ENCODE data around the gene RASAL1.

RASAL1 gene

GRCh38 chr12:113057565-113058485 is 77.7 kb downstream of the RASAL1 start:
- no peak for DNase-seq (ENCODE audit: low read depth in 2 of 2)

- DNase-seq (ENCODE audit: low read depth in 2 of 2): peak in 1 of 2 donors; percentile 29
Measured at GRCh38 chr12:113056631-113057488, 78.7 kb downstream of the RASAL1 start, which contains the start of gene DTX1. DTX1 (plus strand) TSS chr12:113056730; CDS start chr12:113058193, 1,463 bp downstream.

- DNase-seq (ENCODE audit: low read depth in 2 of 2): no peak
Measured at GRCh38 chr12:113056381-113056630, 79.3 kb downstream of the RASAL1 start.

- no peak for DNase-seq (ENCODE audit: low read depth in 2 of 2)
Measured at GRCh38 chr12:113055594-113056380, 79.8 kb downstream of the RASAL1 start.

- no peak for DNase-seq (ENCODE audit: low read depth in 2 of 2)
Measured at GRCh38 chr12:113054948-113055486, 80.5 kb downstream of the RASAL1 start.

- DNase-seq (ENCODE audit: low read depth in 2 of 2): no peak
Measured at GRCh38 chr12:113052326-113052725, 83.2 kb downstream of the RASAL1 start.

GRCh38 chr12:113051759-113052158 is 83.8 kb downstream of the RASAL1 start:
- DNase-seq (ENCODE audit: low read depth in 2 of 2): no peak

- DNase-seq (ENCODE audit: low read depth in 2 of 2): no peak
Measured at GRCh38 chr12:113050795-113051194, 84.8 kb downstream of the RASAL1 start.

- no peak for DNase-seq (ENCODE audit: low read depth in 2 of 2)
Measured at GRCh38 chr12:113049976-113050742, 85.4 kb downstream of the RASAL1 start.
